SKM-1 (cell line): ENCODE measurements around the gene SETDB2.

ENCODE experiments used
- DNase-seq: peaks from one replicate; lab custom pipeline; 2025; ENCODE audit not compliant: unreplicated experiment; lab: John Stamatoyannopoulos, UW

SETDB2 gene

DNA sequence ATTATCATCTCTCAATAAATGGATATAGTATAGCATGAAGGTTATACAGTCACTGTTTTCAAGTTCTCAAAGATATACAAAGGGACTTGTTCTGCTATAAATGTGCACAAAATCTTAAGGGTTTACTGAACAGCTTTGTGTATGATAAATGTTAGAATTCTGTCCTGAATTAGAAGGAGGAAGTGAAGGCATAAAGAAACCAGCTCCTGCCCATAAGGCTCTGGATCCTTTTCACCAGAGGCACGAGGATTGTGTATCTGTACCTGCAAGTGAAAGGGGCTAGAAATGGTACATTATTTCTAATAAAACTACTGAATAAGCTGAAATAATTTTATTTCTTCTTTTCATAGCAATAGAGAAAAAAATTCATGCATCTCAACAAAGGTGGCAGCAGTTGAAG, 84.1 kb downstream of the SETDB2 start:
- DNase-seq = no peak

GRCh38 chr13:49530457-49530856, 86.4 kb downstream of the SETDB2 start:
- no peak for DNase-seq

DNA sequence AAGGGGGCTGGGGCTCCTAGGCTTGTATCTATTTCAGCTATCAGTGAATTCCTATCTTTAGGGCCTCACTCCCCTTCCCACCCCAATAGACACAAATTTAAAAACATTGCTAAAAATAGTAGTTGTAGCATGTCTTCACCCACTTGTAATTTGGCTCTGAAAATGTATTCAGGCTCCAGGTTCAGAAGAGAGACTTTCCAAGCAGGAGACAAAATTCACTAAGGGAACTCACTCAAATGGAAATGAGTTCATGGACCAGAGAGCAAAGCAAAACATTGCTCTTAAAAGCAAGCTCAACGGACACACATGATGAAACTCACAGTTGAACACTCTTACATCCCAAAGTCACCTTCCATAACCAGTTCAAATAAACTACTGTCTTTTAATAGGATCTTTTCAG, 88.5 kb downstream of the SETDB2 start:
- DNase-seq = no peak

DNA sequence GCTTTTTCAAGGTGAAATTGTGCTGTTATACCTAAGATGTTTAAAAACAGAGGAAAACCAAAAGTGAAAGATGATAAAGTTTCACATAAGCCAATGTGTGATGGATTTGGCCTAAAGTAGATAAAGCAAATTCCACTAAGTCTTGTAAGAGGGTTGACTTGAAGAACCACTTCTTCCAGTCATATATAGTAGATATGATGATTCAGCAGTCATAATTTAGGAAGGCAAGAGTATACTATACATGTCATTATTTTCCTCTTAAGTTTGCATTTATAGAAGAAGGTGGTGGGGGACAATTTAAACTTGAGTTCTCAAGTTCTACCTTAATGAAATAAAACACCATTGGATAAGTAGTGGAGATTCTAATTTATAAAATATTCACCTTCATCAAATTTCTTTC, 88.9 kb downstream of the SETDB2 start:
- DNase-seq = no peak

GRCh38 chr13:49533591-49534269, 89.7 kb downstream of the SETDB2 start:
- peak; percentile 34 for DNase-seq

GRCh38 chr13:49536144-49536873, 92.2 kb downstream of the SETDB2 start:
- no peak for DNase-seq

- no peak for DNase-seq
These were observed 94.3 kb downstream of the SETDB2 start for GRCh38 chr13:49538404-49538803.

DNA sequence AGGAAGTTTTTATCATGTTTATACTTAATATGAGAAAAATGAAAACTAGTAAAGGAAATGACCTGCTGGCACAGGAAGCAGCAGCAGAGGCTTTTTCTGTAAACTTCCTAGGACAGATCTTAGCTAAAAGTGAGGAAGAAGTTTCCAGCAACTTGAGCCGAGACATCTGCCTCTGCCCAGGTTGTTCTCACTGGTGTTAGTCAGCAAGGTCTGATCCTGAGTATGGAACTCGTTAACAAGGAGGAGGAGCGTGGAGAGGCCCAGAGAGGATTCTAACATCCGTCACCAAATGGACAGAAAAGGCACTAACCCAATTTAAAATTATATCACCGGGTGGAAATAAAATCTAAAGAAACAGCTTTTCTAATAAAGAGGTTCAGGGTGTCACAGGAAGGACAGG, 95.2 kb downstream of the SETDB2 start:
- DNase-seq = no peak

DNA sequence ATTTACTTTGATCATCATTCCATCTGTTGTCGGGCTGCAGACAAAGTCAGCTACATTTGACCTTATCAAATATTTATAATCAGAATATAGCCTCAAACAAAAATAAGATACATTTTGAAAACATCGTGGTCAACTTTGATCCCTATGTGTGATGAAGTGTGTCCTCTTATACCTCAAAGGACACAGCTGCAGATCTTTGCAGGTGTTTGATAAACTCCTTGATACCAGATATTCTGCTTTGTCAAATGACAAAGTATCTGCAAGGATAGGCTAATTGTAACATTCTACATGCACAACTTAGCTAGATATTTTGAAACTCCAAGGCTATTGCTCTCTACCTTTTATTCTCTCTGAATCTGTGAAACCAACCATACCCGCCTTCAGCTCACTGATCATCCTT, 95.7 kb downstream of the SETDB2 start:
- no peak for DNase-seq

DNA sequence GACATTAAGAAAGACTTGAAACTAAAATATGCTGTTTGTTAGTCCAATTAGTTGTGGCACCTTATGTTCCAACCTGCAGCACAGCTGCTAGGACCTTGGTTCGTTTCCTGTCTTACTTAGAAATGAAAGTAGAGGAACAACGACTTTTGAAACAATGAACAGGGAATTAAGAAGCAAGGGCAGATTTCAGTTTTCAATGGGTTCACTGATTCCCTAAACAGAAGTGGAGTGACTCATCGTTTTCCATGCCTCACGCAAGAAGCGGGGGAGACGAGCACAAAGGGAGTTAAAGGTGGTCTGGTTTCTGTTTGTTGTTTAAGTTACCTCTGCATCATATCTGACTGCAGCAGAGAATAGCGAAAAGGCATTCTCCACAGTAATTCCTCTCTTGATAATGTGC, 96.5 kb downstream of the SETDB2 start:
- DNase-seq = no peak

DNA sequence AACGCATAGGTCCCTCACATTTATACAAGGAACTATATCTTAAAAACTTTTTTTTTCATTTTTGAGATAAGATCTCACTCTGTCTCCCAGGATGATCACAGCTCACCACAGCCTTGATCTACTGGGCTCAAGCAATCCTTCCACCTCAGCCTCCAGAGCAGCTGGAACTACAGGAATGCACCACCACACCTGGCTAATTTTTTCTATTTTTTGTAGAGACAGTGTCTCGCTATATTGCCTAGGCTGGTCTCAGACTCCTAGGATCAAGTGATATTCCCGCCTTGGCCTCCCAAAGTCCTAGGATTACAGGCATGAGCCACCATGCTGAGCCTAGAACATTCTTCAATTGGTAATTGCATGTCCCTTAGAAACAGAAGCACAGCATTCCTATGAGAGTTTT, 99.6 kb downstream of the SETDB2 start:
- no peak for DNase-seq
